B cell (primary cell): ENCODE results near the gene FHIT. TPM values are rescaled to one million over a fixed set of nuclear protein-coding genes. Genes with fewer than 3 reads are reported as not detected.

Experiments used
- ATAC-seq: fragments of 200-7000 bp; cut with Tn5 transposase; one replicate; pipeline ENCODE4 v1.10.0; 2021; ENCODE audit warnings: low read depth, mild to moderate bottlenecking, moderate number of reproducible peaks, moderate library complexity
- CTCF ChIA-PET: fragments of 350-600 bp; sonication (Branson Sonifier 250); formaldehyde crosslinking; loops from one replicate; lab custom pipeline; 2021; ENCODE audit warnings: antibody characterized with exemption, inconsistent platforms; lab: Charles Lee
- POLR2A ChIA-PET: fragments of 350-600 bp; sonication (Branson Sonifier 250); formaldehyde crosslinking; loops from one replicate; lab custom pipeline; 2021; ENCODE audit warnings: antibody characterized with exemption; lab: Charles Lee
- DNase-seq: peaks from one replicate; pipeline ENCODE4 v3.0.0; 2013
- H2AFZ ChIP-seq: 2 replicates; pipeline ENCODE4 v1.6.1; 2012; ENCODE audit warnings: mild to moderate bottlenecking, low read depth, low read length; ENCODE audit not compliant: insufficient read depth, poor library complexity, severe bottlenecking
- H3K27ac ChIP-seq, 2 donors: 1 replicate in 1 of 2; 2 replicates in 1 of 2; pipeline ENCODE4 v1.5.1; 2012 to 2013; ENCODE audit warnings: low read length in 2 of 2, mild to moderate bottlenecking in 2 of 2, moderate library complexity in 1 of 2
- H3K27me3 ChIP-seq, 4 experiments: fragments of 200-600 bp in 1 of 4; sonication (generic) in 1 of 4; replicated peaks in 1 of 4; 1 replicate in 2 of 4; 2 replicates in 2 of 4; pipeline versions ENCODE4 v1.6.1 to v1.7.0; 2013 to 2016; ENCODE audit warnings: low read length in 3 of 4, mild to moderate bottlenecking in 2 of 4, mixed read lengths in 1 of 4, moderate library complexity in 1 of 4; ENCODE audit not compliant: insufficient read depth in 4 of 4, control insufficient read depth in 3 of 4; ENCODE audit errors: control extremely low read depth in 1 of 4
- H3K36me3 ChIP-seq, 2 experiments: replicated peaks in 1 of 2; 1 replicate in 1 of 2; 2 replicates in 1 of 2; pipeline versions ENCODE4 v1.6.1 to v1.7.1; 2013; ENCODE audit warnings: low read length in 1 of 2; ENCODE audit not compliant: insufficient read depth in 2 of 2, control insufficient read depth in 1 of 2; ENCODE audit errors: control extremely low read depth in 1 of 2, extremely low read depth in 1 of 2
- H3K4me1 ChIP-seq, 2 donors: fragments of 200-600 bp in 1 of 2; sonication (generic) in 1 of 2; 1 replicate in 1 of 2; 2 replicates in 1 of 2; pipeline versions ENCODE4 v1.5.1 to v1.6.1; 2013 to 2017; ENCODE audit warnings: low read length in 2 of 2; ENCODE audit not compliant: control insufficient read depth in 2 of 2, insufficient read depth in 2 of 2
- H3K4me2 ChIP-seq: replicated peaks from 2 replicates; pipeline ENCODE3; 2012; ENCODE audit warnings: mild to moderate bottlenecking, low read depth, low read length; ENCODE audit not compliant: poor library complexity, severe bottlenecking
- H3K4me3 ChIP-seq, 5 experiments: fragments of 200-600 bp in 1 of 5; sonication (generic) in 1 of 5; 1 replicate in 3 of 5; 2 replicates in 2 of 5; pipeline versions ENCODE4 v1.5.1 to v1.7.0; 2011 to 2016; ENCODE audit warnings: low read length in 4 of 5, mild to moderate bottlenecking in 4 of 5, low read depth in 2 of 5, control low read depth in 1 of 5, moderate library complexity in 1 of 5; ENCODE audit not compliant: insufficient read depth in 1 of 5; ENCODE audit errors: control extremely low read depth in 1 of 5, extremely low read depth in 1 of 5
- H3K79me2 ChIP-seq: fragments of 200-600 bp; sonication (generic); one replicate; pipeline ENCODE4 v1.6.0; 2016; ENCODE audit warnings: low read length; ENCODE audit not compliant: control insufficient read depth, insufficient read depth
- H3K9ac ChIP-seq: fragments of 200-600 bp; sonication (generic); 2 replicates; pipeline ENCODE4 v1.6.1; 2017; ENCODE audit warnings: mild to moderate bottlenecking, low read length, moderate library complexity
- H3K9me3 ChIP-seq, 3 donors: one replicate each; pipeline versions ENCODE4 v1.6.1 to v1.7.1; 2013; ENCODE audit warnings: low read length in 2 of 3; ENCODE audit not compliant: control insufficient read depth in 2 of 3, insufficient read depth in 1 of 3; ENCODE audit errors: control extremely low read depth in 1 of 3
- H4K20me1 ChIP-seq: 2 replicates; pipeline ENCODE4 v1.6.0; 2012; ENCODE audit warnings: mild to moderate bottlenecking, low read length; ENCODE audit not compliant: insufficient read depth, control insufficient read depth, poor library complexity, severe bottlenecking
- H3K27ac Mint-ChIP-seq: one replicate; pipeline ENCODE4 v1.8.0; 2021; ENCODE audit warnings: mixed read lengths
- H3K27me3 Mint-ChIP-seq: one replicate; pipeline ENCODE4 v1.8.0; 2021; ENCODE audit warnings: mixed read lengths
- H3K4me1 Mint-ChIP-seq: one replicate; pipeline ENCODE4 v1.8.0; 2021; ENCODE audit warnings: mixed read lengths
- H3K4me3 Mint-ChIP-seq: one replicate; pipeline ENCODE4 v1.8.0; 2021; ENCODE audit warnings: mixed read lengths
- H3K9me3 Mint-ChIP-seq: one replicate; pipeline ENCODE4 v1.8.0; 2022; ENCODE audit warnings: mixed read lengths; ENCODE audit not compliant: insufficient read depth
- EZH2 ChIP-seq: IDR thresholded peaks from 2 replicates; pipeline ENCODE4 v1.6.1; 2012; ENCODE audit warnings: borderline replicate concordance, low read depth, mild to moderate bottlenecking, moderate library complexity, low read length; ENCODE audit not compliant: insufficient read depth, poor library complexity, severe bottlenecking
- WGBS: methylation state at CpG from one replicate; pipeline ENCODE4 v1.1.5; 2013; ENCODE audit warnings: missing lambda C conversion rate; ENCODE audit not compliant: insufficient coverage; 5-methylcytosine and 5-hydroxymethylcytosine counted together
- intact Hi-C: fragments of 100-400 bp; cut with micrococcal nuclease; formaldehyde crosslinking; loops from one replicate; pipeline ENCODE4 v1.10.0; 2022
- polyA plus RNA-seq: library from polyadenylated mRNA; depleted of rRNA; stranded (reverse); fragments of >200 nt; gene quantifications from 2 replicates; pipeline ENCODE4 v1.2.3, GENCODE V29; 2012
- total RNA-seq, 2 donors: library from RNA; stranded (reverse); fragments of 120-200 nt in 1 of 2; gene quantifications; 1 replicate in 1 of 2; 2 replicates in 1 of 2; pipeline versions ENCODE4 v1.2.3 to v1.2.4, GENCODE V29; 2013 to 2022
- TF ChIP-seq, protein P1 (sequence below): fragments of 200-600 bp; IDR thresholded peaks from one replicate; pipeline ENCODE4 v1.8.0; 2022; ENCODE audit warnings: antibody characterized with exemption, mild to moderate bottlenecking

The FHIT gene
- total and polyA plus RNA-seq, 2 donors (not counting 1 experiment from before 2014, with no cell fraction given) = 1.7 to 7.8 TPM

DNA sequence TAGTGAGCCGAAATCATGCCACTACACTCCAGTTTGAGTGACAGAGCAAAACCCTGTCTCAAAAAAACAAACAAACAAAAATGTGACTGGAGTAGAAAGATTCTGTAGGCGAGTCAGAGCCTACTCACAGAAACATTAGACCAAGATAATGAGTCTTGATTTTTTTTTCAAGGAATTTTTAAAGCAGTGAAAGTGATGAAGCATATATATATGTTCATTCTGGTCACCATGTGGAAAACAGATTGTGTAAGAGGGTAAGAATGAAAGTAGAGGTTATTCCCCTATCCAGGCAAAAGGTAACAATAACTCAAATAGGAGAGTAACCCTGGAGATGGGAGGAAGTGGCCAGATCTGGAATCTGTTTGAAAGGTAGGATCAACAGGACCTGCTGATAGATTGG, 26.2 kb upstream of the FHIT start:
- Histone ChIP-seq H3K4me3 (no peak overlapping the region), H3K79me2 (no peaks in the 10 kb centered on the region), H3K9ac (no peak overlapping the region), H3K27me3 (no peaks in the 10 kb centered on the region), H3K4me2 (no peak overlapping the region), H4K20me1 (no peaks in the 10 kb centered on the region), H3K36me3 (no peaks in the 10 kb centered on the region), H2AFZ (no peak overlapping the region), H3K27ac (no peak overlapping the region), H3K4me1 (no peaks in the 10 kb centered on the region), H3K9me3 (no peaks in the 10 kb centered on the region)
- no peak for ATAC-seq
- TF ChIP-seq, protein P1, sequence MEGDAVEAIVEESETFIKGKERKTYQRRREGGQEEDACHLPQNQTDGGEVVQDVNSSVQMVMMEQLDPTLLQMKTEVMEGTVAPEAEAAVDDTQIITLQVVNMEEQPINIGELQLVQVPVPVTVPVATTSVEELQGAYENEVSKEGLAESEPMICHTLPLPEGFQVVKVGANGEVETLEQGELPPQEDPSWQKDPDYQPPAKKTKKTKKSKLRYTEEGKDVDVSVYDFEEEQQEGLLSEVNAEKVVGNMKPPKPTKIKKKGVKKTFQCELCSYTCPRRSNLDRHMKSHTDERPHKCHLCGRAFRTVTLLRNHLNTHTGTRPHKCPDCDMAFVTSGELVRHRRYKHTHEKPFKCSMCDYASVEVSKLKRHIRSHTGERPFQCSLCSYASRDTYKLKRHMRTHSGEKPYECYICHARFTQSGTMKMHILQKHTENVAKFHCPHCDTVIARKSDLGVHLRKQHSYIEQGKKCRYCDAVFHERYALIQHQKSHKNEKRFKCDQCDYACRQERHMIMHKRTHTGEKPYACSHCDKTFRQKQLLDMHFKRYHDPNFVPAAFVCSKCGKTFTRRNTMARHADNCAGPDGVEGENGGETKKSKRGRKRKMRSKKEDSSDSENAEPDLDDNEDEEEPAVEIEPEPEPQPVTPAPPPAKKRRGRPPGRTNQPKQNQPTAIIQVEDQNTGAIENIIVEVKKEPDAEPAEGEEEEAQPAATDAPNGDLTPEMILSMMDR = no peak
- TF ChIP-seq EZH2 = no peak
- no peak overlapping the region for H3K27ac Mint-ChIP-seq
- WGBS = no CpG with 5 or more reads among the region's 2 CpGs
- no peaks in the 10 kb centered on the region for H3K9me3 Mint-ChIP-seq
- peaks cover 14% of the 10 kb centered on the region for H3K27me3 Mint-ChIP-seq
- no peak for DNase-seq
- ChIA-PET CTCF (no interaction called here), POLR2A (no interaction called here)
- intact Hi-C loops = no loop called here
- H3K4me1 Mint-ChIP-seq = no peaks in the 10 kb centered on the region
- no peak overlapping the region for H3K4me3 Mint-ChIP-seq

DNA sequence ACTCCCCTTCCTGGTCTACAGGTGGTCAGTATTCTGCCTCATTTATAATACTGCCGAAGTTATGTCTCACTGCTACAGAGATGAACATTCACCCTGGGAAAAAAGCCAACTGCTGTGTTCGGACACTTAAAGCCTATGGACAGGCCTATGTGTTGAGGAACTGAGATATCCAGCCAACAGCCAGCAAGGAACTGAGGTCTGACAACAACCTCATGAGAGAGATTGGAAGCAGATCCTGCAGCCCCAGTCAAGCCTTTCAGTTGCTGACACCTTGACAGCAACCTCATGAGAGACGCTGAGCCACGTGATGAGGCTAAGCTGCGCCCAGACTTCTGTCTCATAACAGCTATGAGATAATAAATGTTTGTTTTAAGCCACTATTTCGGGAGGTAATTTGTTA, 18.2 kb upstream of the FHIT start:
- Histone ChIP-seq H3K79me2 (no peaks in the 10 kb centered on the region), H2AFZ (no peak overlapping the region), H3K4me1 (no peaks in the 10 kb centered on the region), H3K27me3 (no peaks in the 10 kb centered on the region), H3K27ac (no peak overlapping the region), H3K36me3 (no peaks in the 10 kb centered on the region), H3K4me3 (no peak overlapping the region), H3K9me3 (peaks cover 0 to 1% (median 0%) of the 10 kb centered on the region in 3 donors), H3K4me2 (no peak overlapping the region), H3K9ac (no peak overlapping the region), H4K20me1 (no peaks in the 10 kb centered on the region)
- intact Hi-C loops = no loop called here
- peaks cover 13% of the 10 kb centered on the region for H3K27me3 Mint-ChIP-seq
- no peak overlapping the region for H3K4me3 Mint-ChIP-seq
- DNase-seq (no peak), ATAC-seq (no peak)
- WGBS = 67% methylated on average over 3 of the region's 6 CpGs
- H3K4me1 Mint-ChIP-seq = no peaks in the 10 kb centered on the region
- TF ChIP-seq, protein P1 = no peak
- no peak for TF ChIP-seq EZH2
- H3K9me3 Mint-ChIP-seq = no peaks in the 10 kb centered on the region
- H3K27ac Mint-ChIP-seq = no peak overlapping the region
- POLR2A ChIA-PET = no interaction called here
- CTCF ChIA-PET = no interaction called here
